GM12874 (cell line): ENCODE measurements around the gene SMIM35.

ENCODE experiments used
- TF ChIP-seq, protein P1 (sequence below): IDR thresholded peaks from 2 replicates; pipeline ENCODE4 v1.5.1; 2011; ENCODE audit warnings: low read depth, mild to moderate bottlenecking, control low read depth, low read length, moderate library complexity; ENCODE audit not compliant: insufficient read depth

SMIM35 gene

DNA sequence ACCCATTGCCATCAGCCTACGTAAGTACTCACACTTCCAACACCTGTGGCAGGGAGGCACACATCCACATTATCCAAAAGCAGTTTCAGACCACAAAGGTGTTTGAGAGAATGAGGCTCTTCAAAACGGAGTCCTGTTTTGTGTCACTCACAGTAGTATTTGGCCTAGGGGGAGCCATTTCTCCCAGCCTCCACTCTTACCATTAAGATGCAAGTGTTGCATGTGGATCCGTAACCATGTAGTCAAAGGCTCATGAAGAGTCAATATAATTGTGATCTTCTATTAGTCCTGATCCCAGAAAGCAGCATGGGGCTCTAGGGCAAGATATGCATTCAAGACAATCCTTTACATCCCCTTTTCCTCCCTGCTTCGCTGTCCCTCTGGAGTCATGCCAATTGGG, 59.1 kb downstream of the SMIM35 start:
- TF ChIP-seq, protein P1, sequence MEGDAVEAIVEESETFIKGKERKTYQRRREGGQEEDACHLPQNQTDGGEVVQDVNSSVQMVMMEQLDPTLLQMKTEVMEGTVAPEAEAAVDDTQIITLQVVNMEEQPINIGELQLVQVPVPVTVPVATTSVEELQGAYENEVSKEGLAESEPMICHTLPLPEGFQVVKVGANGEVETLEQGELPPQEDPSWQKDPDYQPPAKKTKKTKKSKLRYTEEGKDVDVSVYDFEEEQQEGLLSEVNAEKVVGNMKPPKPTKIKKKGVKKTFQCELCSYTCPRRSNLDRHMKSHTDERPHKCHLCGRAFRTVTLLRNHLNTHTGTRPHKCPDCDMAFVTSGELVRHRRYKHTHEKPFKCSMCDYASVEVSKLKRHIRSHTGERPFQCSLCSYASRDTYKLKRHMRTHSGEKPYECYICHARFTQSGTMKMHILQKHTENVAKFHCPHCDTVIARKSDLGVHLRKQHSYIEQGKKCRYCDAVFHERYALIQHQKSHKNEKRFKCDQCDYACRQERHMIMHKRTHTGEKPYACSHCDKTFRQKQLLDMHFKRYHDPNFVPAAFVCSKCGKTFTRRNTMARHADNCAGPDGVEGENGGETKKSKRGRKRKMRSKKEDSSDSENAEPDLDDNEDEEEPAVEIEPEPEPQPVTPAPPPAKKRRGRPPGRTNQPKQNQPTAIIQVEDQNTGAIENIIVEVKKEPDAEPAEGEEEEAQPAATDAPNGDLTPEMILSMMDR, result no peak

DNA sequence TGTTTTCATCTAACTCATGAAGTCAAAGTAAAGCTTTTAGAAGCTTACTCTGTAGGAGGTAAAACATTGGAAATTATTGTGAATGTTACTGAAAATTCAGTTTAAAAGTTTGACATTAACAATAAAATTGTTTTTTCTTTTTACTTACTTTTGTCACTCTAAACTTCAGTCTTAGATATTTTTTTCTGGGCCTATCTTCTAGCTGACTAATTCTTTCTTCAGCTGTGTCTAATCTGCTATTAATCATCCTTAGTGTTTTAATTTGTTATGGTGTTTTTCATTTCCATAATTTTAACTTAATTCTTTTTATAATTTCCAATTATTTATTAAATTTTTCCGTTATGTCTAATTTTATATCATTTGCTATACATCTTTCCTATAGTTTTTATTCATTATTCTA, 65.6 kb downstream of the SMIM35 start:
- TF ChIP-seq, protein P1, result no peak

DNA sequence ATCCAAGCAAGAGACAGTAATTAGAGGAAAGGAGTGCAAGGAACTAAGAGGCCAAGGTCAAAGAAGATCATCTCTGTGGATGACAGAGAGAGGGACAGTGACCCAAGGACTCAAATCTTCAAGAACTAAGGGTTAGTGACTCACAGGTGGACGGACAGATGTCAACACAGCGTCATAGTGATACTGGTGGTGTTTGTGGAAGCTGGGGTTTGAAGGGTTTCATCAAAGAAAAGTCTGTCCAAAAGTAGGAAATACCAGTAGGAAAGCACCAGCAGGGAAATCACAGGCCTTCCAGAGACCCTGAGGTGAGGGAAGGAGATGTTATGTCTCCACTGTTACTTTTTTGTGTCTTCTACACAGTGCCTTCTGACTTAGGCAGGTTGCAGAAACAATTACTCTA, 68.4 kb downstream of the SMIM35 start:
- TF ChIP-seq, protein P1, result no peak

DNA sequence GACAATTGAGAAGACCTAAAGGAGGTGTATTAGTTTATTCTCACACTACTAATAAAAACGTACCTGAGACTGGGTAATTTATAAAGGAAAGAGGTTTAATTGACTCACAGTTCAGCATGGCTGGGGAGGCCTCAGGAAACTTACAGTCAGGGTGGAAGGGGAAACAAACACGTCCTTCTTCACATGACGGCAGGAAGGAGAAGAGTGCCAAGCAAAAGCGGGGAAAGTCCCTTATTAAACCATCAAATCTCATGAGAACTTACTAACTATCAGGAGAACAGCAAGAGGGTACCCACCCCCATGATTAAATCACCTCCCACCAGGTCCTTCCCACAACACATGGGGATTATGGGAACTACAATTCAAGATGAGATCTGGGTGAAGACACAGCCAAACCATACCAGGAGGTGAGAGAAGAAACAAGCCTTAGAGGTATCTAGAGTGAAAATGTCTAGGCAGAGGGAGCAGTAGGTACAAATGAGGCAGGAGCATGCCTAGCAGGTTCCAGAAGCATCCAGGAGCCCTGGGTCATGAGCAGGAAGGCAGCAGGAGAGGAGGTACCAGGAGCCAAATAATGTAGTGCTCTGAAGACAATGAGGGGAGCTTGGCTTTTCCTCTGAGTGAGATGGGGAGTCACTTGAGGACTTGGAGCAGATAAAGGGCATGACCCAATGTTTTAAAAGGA, 69.0 kb downstream of the SMIM35 start:
- TF ChIP-seq, protein P1, result no peak

DNA sequence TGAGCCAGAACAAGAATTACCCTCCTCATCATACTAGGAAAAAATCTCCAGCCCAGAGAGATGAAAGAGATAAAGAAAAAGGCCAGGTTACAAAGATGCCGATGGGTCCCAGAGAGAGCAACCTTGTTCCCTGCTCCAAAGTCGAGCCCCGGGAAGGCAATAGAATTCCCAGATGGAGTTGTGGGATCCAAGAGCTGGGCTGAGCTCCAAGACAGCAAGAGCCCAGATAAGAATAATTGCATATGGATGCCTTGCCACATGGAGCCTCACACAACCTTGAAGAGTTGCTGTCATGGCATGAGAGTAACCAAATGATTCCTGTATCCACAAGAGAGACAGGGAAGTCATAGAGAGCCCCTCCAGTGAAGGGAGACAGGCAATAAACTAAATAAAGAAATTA, 69.7 kb downstream of the SMIM35 start:
- TF ChIP-seq, protein P1, result no peak

DNA sequence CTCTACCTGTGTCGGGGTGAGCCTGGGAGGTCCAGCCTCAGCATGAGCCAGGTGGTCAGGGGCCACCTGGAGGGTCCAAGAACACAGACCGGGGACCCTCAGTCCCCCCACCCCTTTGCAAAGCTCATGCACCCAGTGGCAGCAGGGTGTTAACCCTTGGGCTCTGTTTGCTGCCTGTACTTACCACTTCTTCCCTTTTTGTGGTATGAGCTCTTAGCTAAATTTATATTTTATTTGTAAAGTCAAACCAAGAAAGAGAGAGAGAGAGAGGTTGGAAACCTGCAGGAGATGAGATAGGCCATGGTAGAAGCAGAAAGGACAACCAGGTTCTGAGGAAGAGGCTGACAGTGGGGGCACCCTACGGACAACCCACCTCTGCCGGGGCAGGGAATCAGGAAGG, 70.7 kb downstream of the SMIM35 start:
- TF ChIP-seq, protein P1, result no peak

DNA sequence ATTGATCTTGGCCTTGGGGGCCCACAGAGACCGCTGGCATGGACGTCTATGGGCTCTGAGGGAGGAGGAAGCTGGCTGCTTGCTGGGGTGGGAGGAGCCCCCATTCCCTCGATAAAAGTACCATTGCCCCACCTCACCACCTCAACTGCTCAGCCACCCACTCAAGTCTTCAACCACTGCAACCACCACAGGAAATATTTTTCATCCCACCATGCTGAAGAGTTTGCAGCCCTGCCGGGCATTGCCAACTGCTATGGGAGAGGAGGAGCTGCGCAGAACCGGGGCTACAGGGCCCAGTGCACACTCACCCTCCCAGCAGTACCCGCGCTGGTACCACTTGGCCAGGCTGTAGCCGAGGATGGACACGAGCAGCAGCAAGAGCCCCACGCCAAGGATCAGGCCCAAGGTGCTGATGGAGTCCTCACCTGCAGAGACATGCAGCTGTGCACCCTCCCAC, 71.3 kb downstream of the SMIM35 start:
- TF ChIP-seq, protein P1, result no peak
